HepG2 (cell line): ENCODE results near the gene CAV3. TPM values are rescaled to one million over a fixed set of nuclear protein-coding genes. Genes with fewer than 3 reads are reported as not detected.

Source experiments
- ATAC-seq: fragments of 200-7000 bp; cut with Tn5 transposase; 3 replicates; pipeline ENCODE4 v1.9.1; 2020; ENCODE audit warnings: mild to moderate bottlenecking, moderate library complexity
- BruUV-seq: library from RNA; stranded (reverse); fragments of 400-500 nt; replicated peaks from 2 replicates; lab custom pipeline; 2021; lab: Mats Ljungman, UMichigan
- CTCF ChIA-PET: fragments of 300-600 bp; formaldehyde crosslinking; extraction: SDS; loops from one replicate; lab custom pipeline; 2021; ENCODE audit warnings: low total read pairs, inconsistent platforms, low intra/inter-chr PET ratio; lab: Yijun Ruan, JAX
- POLR2A ChIA-PET: fragments of 350-600 bp; sonication (Branson Sonifier 250); formaldehyde crosslinking; loops from one replicate; lab custom pipeline; 2020; ENCODE audit warnings: antibody characterized with exemption, inconsistent platforms; lab: Yijun Ruan, JAX
- DNase-seq: peaks from one replicate; pipeline ENCODE4 v3.0.0-alpha.2; 2015; ENCODE audit warnings: low spot score
- FAIRE-seq: peaks from 3 replicates; lab custom pipeline; 2011; peaks lifted over from hg19 to GRCh38; lab: Jason Lieb, UNC
- H2AFZ ChIP-seq: one replicate; pipeline ENCODE4 v1.6.1; 2011; ENCODE audit warnings: low read length, inconsistent platforms
- H3K27ac ChIP-seq: fragments of 300-600 bp; 3 replicates; pipeline ENCODE4 v1.8.0; 2011; ENCODE audit warnings: mixed run types, mild to moderate bottlenecking, mixed read lengths, low read length, inconsistent platforms; ENCODE audit not compliant: insufficient read depth; ENCODE audit errors: extremely low read length
- H3K27me3 ChIP-seq, 2 experiments: fragments of 200-600 bp in 1 of 2; 2 replicates in 1 of 2; 3 replicates in 1 of 2; pipeline versions ENCODE4 v1.6.0 to v1.8.0; 2011; ENCODE audit warnings: low read length in 2 of 2, mild to moderate bottlenecking in 2 of 2, moderate library complexity in 2 of 2, inconsistent platforms in 1 of 2; ENCODE audit not compliant: insufficient read depth in 2 of 2, control insufficient read depth in 1 of 2
- H3K36me3 ChIP-seq, 2 experiments: fragments of 200-600 bp in 1 of 2; replicated peaks in 1 of 2; 2 replicates in 1 of 2; 3 replicates in 1 of 2; pipeline versions ENCODE4 v1.5.1 to v1.8.0; 2011; ENCODE audit warnings: low read length in 2 of 2, inconsistent platforms in 1 of 2; ENCODE audit not compliant: insufficient read depth in 2 of 2, control insufficient read depth in 1 of 2
- H3K4me1 ChIP-seq: 2 replicates; pipeline ENCODE4 v1.5.1; 2012; ENCODE audit warnings: low read length, inconsistent platforms; ENCODE audit not compliant: insufficient read depth
- H3K4me2 ChIP-seq: 2 replicates; pipeline ENCODE4 v1.6.0; 2011; ENCODE audit warnings: low read depth, low read length, inconsistent platforms
- H3K4me3 ChIP-seq, 3 experiments: fragments of 200-600 bp in 1 of 3; sonication (generic), shearing (Covaris generic) in 1 of 3; replicated peaks in 1 of 3; 2 replicates each; pipeline ENCODE4 v1.5.1; 2011 to 2016; ENCODE audit warnings: low read length in 3 of 3, inconsistent platforms in 2 of 3, low read depth in 2 of 3, mild to moderate bottlenecking in 2 of 3, control low read depth in 1 of 3, mixed read lengths in 1 of 3; ENCODE audit not compliant: insufficient read depth in 1 of 3
- H3K79me2 ChIP-seq: one replicate; pipeline ENCODE4 v1.6.1; 2011; ENCODE audit warnings: low read length, inconsistent platforms; ENCODE audit not compliant: insufficient read depth
- H3K9ac ChIP-seq: 2 replicates; pipeline ENCODE4 v1.6.0; 2011; ENCODE audit warnings: mild to moderate bottlenecking, low read depth, low read length, inconsistent platforms; ENCODE audit not compliant: insufficient read depth
- H3K9me3 ChIP-seq: 2 replicates; pipeline ENCODE4 v1.5.1; 2012; ENCODE audit warnings: mild to moderate bottlenecking, low read length
- H4K20me1 ChIP-seq: 2 replicates; pipeline ENCODE4 v1.6.0; 2011; ENCODE audit warnings: inconsistent platforms, mild to moderate bottlenecking, low read length, moderate library complexity; ENCODE audit not compliant: insufficient read depth
- AGO1 ChIP-seq: fragments of 200-400 bp; formaldehyde crosslinking; IDR thresholded peaks from 2 replicates; pipeline ENCODE4 v1.6.1; 2017; ENCODE audit warnings: mild to moderate bottlenecking, low read depth, low read length, moderate library complexity; ENCODE audit not compliant: poor library complexity, severe bottlenecking
- CREB1 ChIP-seq, 2 experiments: fragments of 450-650 bp in 1 of 2; IDR thresholded peaks; 2 replicates each; pipeline ENCODE4 v1.6.1; 2016 to 2017; ENCODE audit warnings: control low read depth in 1 of 2, mild to moderate bottlenecking in 1 of 2, missing compliant biosample characterization in 1 of 2, missing genetic modification characterization in 1 of 2
- CTCF ChIP-seq: sonication (generic); formaldehyde crosslinking; IDR thresholded peaks from 2 replicates; pipeline ENCODE4 v1.5.0; 2020; ENCODE audit warnings: mild to moderate bottlenecking, missing genetic modification reagents, moderate library complexity
- GTF3A ChIP-seq: sonication (generic); formaldehyde crosslinking; conservative IDR thresholded peaks from 2 replicates; pipeline ENCODE4 v1.4.0; 2020; ENCODE audit warnings: mild to moderate bottlenecking, missing genetic modification reagents
- NFYB ChIP-seq: sonication (generic); formaldehyde crosslinking; IDR thresholded peaks from 2 replicates; pipeline ENCODE4 v1.4.0; 2020; ENCODE audit warnings: missing genetic modification reagents
- ZFP36 ChIP-seq: fragments of 150-350 bp; IDR thresholded peaks from 2 replicates; pipeline ENCODE4 v1.6.1; 2018; ENCODE audit warnings: borderline replicate concordance, low read length, low read depth; ENCODE audit not compliant: partially characterized antibody
- ZNF274 ChIP-seq: sonication (generic); formaldehyde crosslinking; IDR thresholded peaks from 2 replicates; pipeline ENCODE4 v1.5.1; 2020; ENCODE audit warnings: mild to moderate bottlenecking, missing genetic modification reagents
- ZNF552 ChIP-seq: sonication (generic); formaldehyde crosslinking; IDR thresholded peaks from 2 replicates; pipeline ENCODE4 v1.9.0; 2022; ENCODE audit warnings: missing genetic modification reagents, mild to moderate bottlenecking, borderline replicate concordance
- ZNF839 ChIP-seq: sonication (generic); formaldehyde crosslinking; IDR thresholded peaks from 2 replicates; pipeline ENCODE4 v1.4.0; 2020; ENCODE audit warnings: missing genetic modification reagents, mild to moderate bottlenecking, borderline replicate concordance
- WGBS: methylation state at CpG from one replicate; pipeline ENCODE4 v1.1.6; 2017; ENCODE audit warnings: low lambda C conversion rate; 5-methylcytosine and 5-hydroxymethylcytosine counted together
- in situ Hi-C: cut with HindIII; loops from 2 replicates; pipeline ENCODE4 v1.10.0; 2017; ENCODE audit warnings: low pct_unique_long_range_greater_than_20kb; ENCODE audit not compliant: extremely low pct_ligation_motif_present
- intact Hi-C: fragments of 100-400 bp; cut with micrococcal nuclease; formaldehyde crosslinking; loops from one replicate; pipeline ENCODE4 v1.10.0; 2022; ENCODE audit not compliant: unreplicated experiment
- polyA plus RNA-seq, 8 experiments: library from polyadenylated mRNA; depleted of rRNA in 3 of 8; stranded (reverse) in 7 of 8; unstranded in 1 of 8; fragments of >200 nt; fragmentation: Illumina TruSeq in 4 of 8; extraction: Trizol in 4 of 8; gene quantifications; 2 replicates each; pipeline versions ENCODE4 v1.2.1 to v1.2.3, GENCODE V29; 2011 to 2016; ENCODE audit warnings: low read depth in 4 of 8, missing spikeins in 1 of 8, mixed read lengths in 1 of 8; ENCODE audit not compliant: insufficient read depth in 1 of 8
- total RNA-seq, 5 experiments: library from RNA; depleted of rRNA; stranded (reverse); fragments of >200 nt; fragmentation: Illumina TruSeq; extraction: Trizol; gene quantifications; 2 replicates each; pipeline ENCODE4 v1.2.3, GENCODE V29; 2016; ENCODE audit warnings: low read depth in 1 of 5

Gene CAV3
- total and polyA plus RNA-seq, 2 of the 13 experiments (the other 11 are each of a cell fraction or from before 2014, with no cell fraction given), result not detected

- H3K27me3 ChIP-seq, result peaks cover 0 to 10% of the 10 kb centered on the region in 2 experiments; a peak in 1 of 5 replicates
- WGBS, result 33% methylated on average over 3 of the region's 3 CpGs
- FAIRE-seq (no peak), ATAC-seq (peak; percentile 60; the same call in 2 of the 3 replicates), DNase-seq (no peak)
- 0 out of 2 replicates have a peak, but pooled peaks cover 9% of the 10 kb centered on the region for H3K4me1 ChIP-seq
- intact Hi-C loops, result no loop called here
- no peaks in the 10 kb centered on the region for H3K9me3 ChIP-seq
- TF ChIP-seq ZNF839 (CRISPR knock-in tag) (no peak), ZFP36 (no peak), CTCF (peak; percentile 59), ZNF552 (no peak), NFYB (CRISPR knock-in tag) (no peak)
- H3K79me2 ChIP-seq, result no peaks in the 10 kb centered on the region
- no peak overlapping the region for H3K4me2 ChIP-seq
- no TSS peak for BruUV-seq
- in situ Hi-C loops, result no loop called here
- ChIA-PET CTCF (no interaction called here), POLR2A (no interaction called here)
- H4K20me1 ChIP-seq, result no peaks in the 10 kb centered on the region
- H3K36me3 ChIP-seq, result no peaks in the 10 kb centered on the region
- no peak overlapping the region for H3K9ac ChIP-seq
- no peak overlapping the region for H2AFZ ChIP-seq
- H3K27ac ChIP-seq, result no peak overlapping the region
- no peak overlapping the region for H3K4me3 ChIP-seq
Measured at GRCh38 chr3:8702560-8702959, 31.0 kb upstream of the CAV3 start.

- Histone ChIP-seq H3K9me3 (no peaks in the 10 kb centered on the region), H3K4me3 (no peak overlapping the region), H3K27ac (no peak overlapping the region), H3K36me3 (no peaks in the 10 kb centered on the region), H2AFZ (no peak overlapping the region), H3K27me3 (peaks cover 0 to 22% of the 10 kb centered on the region in 2 experiments; a peak in 3 of 5 replicates), H3K79me2 (no peaks in the 10 kb centered on the region), H3K4me1 (peaks cover 29% of the 10 kb centered on the region), H3K9ac (no peak overlapping the region), H3K4me2 (peak overlapping the region; percentile 8; the same call in 1 of the 2 replicates), H4K20me1 (no peaks in the 10 kb centered on the region)
- WGBS, result 13% methylated on average over 3 of the region's 3 CpGs
- CTCF ChIA-PET, result no interaction called here
- no peak for TF ChIP-seq GTF3A
- TF ChIP-seq ZNF274 (CRISPR knock-in tag), result peak; percentile 91; the same call in 1 of the 2 replicates
- peak; percentile 38; the same call in 1 of the 2 replicates for TF ChIP-seq CREB1 (IDR thresholded peaks at IDR 0.05)
- no peak for TF ChIP-seq CREB1 (CRISPR knock-in tag; IDR thresholded peaks at IDR 0.05)
- TF ChIP-seq AGO1, result no peak
- FAIRE-seq, result no peak
- no peak for DNase-seq
- in situ Hi-C loops, result no loop called here
- BruUV-seq, result no TSS peak
- POLR2A ChIA-PET, result no interaction called here
- ATAC-seq, result no peak
- intact Hi-C loops, result no loop called here
Measured at GRCh38 chr3:8705575-8705974, 28.0 kb upstream of the CAV3 start.
